Measurements from ENCODE around the gene FADS3.
A peak's percentile ranks its signal among the peaks of the same experiment; 100 is the strongest.

DNA sequence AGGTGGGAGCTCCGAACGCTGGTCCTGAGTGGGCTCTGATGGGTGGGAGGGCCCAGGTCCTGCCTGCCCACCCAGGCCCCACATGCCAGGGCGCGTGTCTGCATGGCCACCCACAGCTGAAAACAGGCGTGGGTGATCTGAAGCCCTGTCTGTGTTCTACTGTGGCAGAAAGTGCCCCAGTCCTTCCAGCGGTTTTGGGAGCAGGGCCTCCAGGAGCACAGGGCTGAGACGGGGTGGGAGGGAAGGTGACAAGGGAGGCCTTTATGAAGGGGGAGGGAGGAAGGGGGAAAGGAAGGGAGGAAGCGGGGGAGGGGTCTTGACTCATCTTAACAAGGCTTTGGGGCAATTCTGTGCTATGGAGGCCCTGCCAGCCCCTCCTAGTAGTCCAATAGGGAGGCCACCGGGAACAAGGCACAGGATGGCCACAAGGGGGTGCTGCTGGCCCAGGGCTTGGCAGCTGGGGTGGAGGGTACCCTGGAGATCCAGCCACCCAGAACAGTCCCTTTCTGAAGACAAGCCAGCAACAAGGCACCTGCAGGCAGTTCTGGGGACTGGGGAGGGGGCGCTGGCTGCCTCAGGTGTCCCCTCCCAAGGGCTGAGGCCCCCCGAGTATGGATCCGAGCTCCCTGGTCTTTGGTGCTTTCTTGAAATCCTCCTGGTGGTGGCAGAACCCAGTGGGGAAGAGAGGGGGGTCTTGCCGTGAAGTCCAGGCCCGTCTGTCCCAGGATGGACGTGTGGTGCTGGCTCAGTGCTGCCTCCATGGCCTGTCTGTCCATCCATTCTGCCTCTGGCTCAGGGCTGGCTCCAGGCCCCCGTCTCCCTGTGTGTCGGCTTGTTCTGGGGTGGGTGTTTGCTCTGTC, 6.3 kb upstream of the FADS3 start:
- no peak for TF ChIP-seq POLR2A (IDR thresholded peaks at IDR 0.05)
- TF ChIP-seq, protein P1, sequence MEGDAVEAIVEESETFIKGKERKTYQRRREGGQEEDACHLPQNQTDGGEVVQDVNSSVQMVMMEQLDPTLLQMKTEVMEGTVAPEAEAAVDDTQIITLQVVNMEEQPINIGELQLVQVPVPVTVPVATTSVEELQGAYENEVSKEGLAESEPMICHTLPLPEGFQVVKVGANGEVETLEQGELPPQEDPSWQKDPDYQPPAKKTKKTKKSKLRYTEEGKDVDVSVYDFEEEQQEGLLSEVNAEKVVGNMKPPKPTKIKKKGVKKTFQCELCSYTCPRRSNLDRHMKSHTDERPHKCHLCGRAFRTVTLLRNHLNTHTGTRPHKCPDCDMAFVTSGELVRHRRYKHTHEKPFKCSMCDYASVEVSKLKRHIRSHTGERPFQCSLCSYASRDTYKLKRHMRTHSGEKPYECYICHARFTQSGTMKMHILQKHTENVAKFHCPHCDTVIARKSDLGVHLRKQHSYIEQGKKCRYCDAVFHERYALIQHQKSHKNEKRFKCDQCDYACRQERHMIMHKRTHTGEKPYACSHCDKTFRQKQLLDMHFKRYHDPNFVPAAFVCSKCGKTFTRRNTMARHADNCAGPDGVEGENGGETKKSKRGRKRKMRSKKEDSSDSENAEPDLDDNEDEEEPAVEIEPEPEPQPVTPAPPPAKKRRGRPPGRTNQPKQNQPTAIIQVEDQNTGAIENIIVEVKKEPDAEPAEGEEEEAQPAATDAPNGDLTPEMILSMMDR (IDR thresholded peaks at IDR 0.05) = peak; percentile 85 to 89 (median 86)

All from testis (tissue), 2 donors.